ENCODE measurements around the gene PRDM16. TPM values are rescaled to one million over a fixed set of nuclear protein-coding genes. Genes with fewer than 3 reads are reported as not detected.

Gene PRDM16
- total RNA-seq, 1 experiment from 2014 or later = 22.3 TPM

GRCh38 chr1:3037281-3038040 lies 31.5 kb upstream of the PRDM16 start:
- intact Hi-C loops (cut with micrococcal nuclease; ENCODE audit: unreplicated experiment) = no loop called here
- no TSS peak for BruUV-seq (replicated peaks)
- no peak for TF ChIP-seq CTCF (IDR thresholded peaks at IDR 0.05)
- no peak for TF ChIP-seq TCF7L2 (IDR thresholded peaks at IDR 0.05; ENCODE audit: low read depth, low read length)
- TF ChIP-seq REST (IDR thresholded peaks at IDR 0.05; ENCODE audit: insufficient read depth in 1 of 2, low read depth in 2 of 2, low read length in 1 of 2) = no peak
- no peak for TF ChIP-seq SIN3A (IDR thresholded peaks at IDR 0.05; ENCODE audit: borderline replicate concordance, insufficient read depth, low read depth, low read length)
- TF ChIP-seq POLR2AphosphoS5 (IDR thresholded peaks at IDR 0.05; ENCODE audit: low read depth, low read length) = no peak
- Histone ChIP-seq H3K36me3 (ENCODE audit: control insufficient read depth, insufficient read depth, low read length) (no peaks in the 10 kb centered on the region), H3K4me3 (ENCODE audit: low read depth in 2 of 2, low read length in 2 of 2) (no peak overlapping the region), H3K27me3 (ENCODE audit: control insufficient read depth, insufficient read depth, low read length) (peaks cover 7% of the 10 kb centered on the region), H3K4me1 (ENCODE audit: control insufficient read depth, insufficient read depth, low read length) (no peaks in the 10 kb centered on the region), H3K9me3 (ENCODE audit: control insufficient read depth, insufficient read depth, low read depth, low read length) (no peaks in the 10 kb centered on the region), H3K27ac (ENCODE audit: low read length) (no peak overlapping the region)
- DNase-seq (ENCODE audit: low read depth, low spot score) (no peak), ATAC-seq (no peak)
- ChIA-PET CTCF (interaction anchor here (0.6 kb wide), 1 partner anchor 656 kb away, joined by 3 read pairs; no protein-coding TSS in a partner anchor), POLR2A (no interaction called here)
- in situ Hi-C loops (cut with HindIII; ENCODE audit: low pct_unique_long_range_greater_than_20kb, low sequenced_read_pairs) = no loop called here

GRCh38 chr1:3038113-3038551 lies 30.9 kb upstream of the PRDM16 start:
- no peaks in the 10 kb centered on the region for H3K36me3 ChIP-seq (ENCODE audit: control insufficient read depth, insufficient read depth, low read length)
- CTCF ChIA-PET = no interaction called here
- no peak overlapping the region for H3K27ac ChIP-seq (ENCODE audit: low read length)
- intact Hi-C loops (cut with micrococcal nuclease; ENCODE audit: unreplicated experiment) = no loop called here
- no peaks in the 10 kb centered on the region for H3K4me1 ChIP-seq (ENCODE audit: control insufficient read depth, insufficient read depth, low read length)
- DNase-seq (ENCODE audit: low read depth, low spot score) = no peak
- H3K4me3 ChIP-seq (ENCODE audit: low read depth in 2 of 2, low read length in 2 of 2) = no peak overlapping the region
- in situ Hi-C loops (cut with HindIII; ENCODE audit: low pct_unique_long_range_greater_than_20kb, low sequenced_read_pairs) = no loop called here
- ATAC-seq = no peak
- BruUV-seq (replicated peaks) = no TSS peak
- POLR2A ChIA-PET = no interaction called here
- no peaks in the 10 kb centered on the region for H3K9me3 ChIP-seq (ENCODE audit: control insufficient read depth, insufficient read depth, low read depth, low read length)
- no peak for TF ChIP-seq REST (IDR thresholded peaks at IDR 0.05; ENCODE audit: insufficient read depth in 1 of 2, low read depth in 2 of 2, low read length in 1 of 2)
- no peak for TF ChIP-seq SIN3A (IDR thresholded peaks at IDR 0.05; ENCODE audit: borderline replicate concordance, insufficient read depth, low read depth, low read length)
- no peak for TF ChIP-seq CTCF (IDR thresholded peaks at IDR 0.05)
- no peak for TF ChIP-seq POLR2AphosphoS5 (IDR thresholded peaks at IDR 0.05; ENCODE audit: low read depth, low read length)
- no peak for TF ChIP-seq TCF7L2 (IDR thresholded peaks at IDR 0.05; ENCODE audit: low read depth, low read length)
- peaks cover 7% of the 10 kb centered on the region for H3K27me3 ChIP-seq (ENCODE audit: control insufficient read depth, insufficient read depth, low read length)
